Mucosa of descending colon (tissue), 3 donors: ENCODE measurements around the gene CHD6. TPM values are rescaled to one million over a fixed set of nuclear protein-coding genes. Genes with fewer than 3 reads are reported as not detected.

Source experiments
- ATAC-seq: fragments of 200-7000 bp; cut with Tn5 transposase; one replicate; pipeline ENCODE4 v1.9.1; 2020; ENCODE audit warnings: mild to moderate bottlenecking, moderate library complexity
- DNase-seq, 3 donors: peaks; one replicate each; pipeline ENCODE4 v3.0.0-alpha.2; 2020
- H3K36me3 ChIP-seq: fragments of 200-600 bp; one replicate; pipeline ENCODE4 v1.8.0; 2021; ENCODE audit warnings: low read depth, mild to moderate bottlenecking
- H3K4me1 ChIP-seq: fragments of 200-600 bp; one replicate; pipeline ENCODE4 v1.8.0; 2021; ENCODE audit warnings: low read depth, mild to moderate bottlenecking
- H3K4me3 ChIP-seq: fragments of 200-600 bp; one replicate; pipeline ENCODE4 v1.8.0; 2021; ENCODE audit warnings: mild to moderate bottlenecking
- H3K9me3 ChIP-seq: fragments of 200-600 bp; one replicate; pipeline ENCODE4 v1.8.0; 2021; ENCODE audit warnings: mild to moderate bottlenecking
- CTCF ChIP-seq: fragments of 200-600 bp; IDR thresholded peaks from one replicate; pipeline ENCODE4 v1.8.0; 2022; ENCODE audit warnings: antibody characterized with exemption, mild to moderate bottlenecking
- intact Hi-C, 2 donors: fragments of 100-400 bp; cut with DNase I in 1 of 2; cut with micrococcal nuclease in 1 of 2; formaldehyde crosslinking; loops; one replicate each; pipeline versions ENCODE4 v1.11.0 to v1.11.1; 2022; cut with DNase I, micrococcal nuclease
- total RNA-seq, 3 donors: library from RNA; stranded (reverse); fragmentation: NEBNext Ultra II Directional in 2 of 3; extraction: Animal tissue kit (Norgen Biotek cat#: 25700) in 2 of 3; gene quantifications; one replicate each; pipeline versions ENCODE4 v1.2.1 to v1.2.4, GENCODE V29; 2021 to 2023
- donor health status: DM: no; HTN: no; CAD: no; lungs with moderate emphysema.
- donor health status: DM: no; HTN: no; CAD: no.
- donor health status: DM: no; HTN: yes; CAD: no.

CHD6 gene
- total RNA-seq, 3 donors from 2014 or later, result 33.8 to 53.6 (median 43.8) TPM

DNA sequence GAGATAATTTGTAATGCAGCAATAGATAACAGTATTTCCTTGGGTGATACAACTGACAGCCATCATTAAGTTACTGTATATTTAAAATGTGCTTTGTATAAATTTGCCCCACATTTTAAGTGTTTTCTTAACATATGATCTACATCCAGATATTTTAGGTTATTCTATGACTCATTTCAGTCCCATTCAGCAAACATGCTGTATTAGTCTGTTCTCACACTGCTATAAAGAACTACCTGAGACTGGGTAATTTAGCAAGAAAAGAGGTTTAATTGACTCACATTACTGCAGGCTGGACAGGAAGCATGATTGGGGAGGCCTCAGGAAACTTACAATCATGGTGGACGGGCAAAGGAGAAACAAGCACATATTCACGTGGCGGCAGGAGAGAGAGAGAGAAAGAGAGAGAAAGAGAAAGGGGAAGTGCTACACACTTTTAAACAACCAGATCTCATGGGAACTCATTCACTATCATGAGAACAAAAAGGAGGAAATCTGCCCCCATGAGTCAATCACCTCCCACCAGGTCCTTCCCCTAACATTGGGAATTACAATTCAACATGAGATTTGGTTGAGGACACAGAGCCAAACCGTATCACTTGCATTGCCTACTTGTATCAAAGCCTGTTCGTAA is 9.6 kb upstream of the CHD6 start:
- ATAC-seq, result no peak
- Histone ChIP-seq H3K4me1 (no peaks in the 10 kb centered on the region), H3K36me3 (no peaks in the 10 kb centered on the region), H3K9me3 (no peaks in the 10 kb centered on the region), H3K4me3 (no peak overlapping the region)
- no peak for TF ChIP-seq CTCF
- intact Hi-C loops, result no loop called here
- DNase-seq, result no peak

- Histone ChIP-seq H3K36me3 (no peaks in the 10 kb centered on the region), H3K9me3 (no peaks in the 10 kb centered on the region), H3K4me1 (no peaks in the 10 kb centered on the region), H3K4me3 (no peak overlapping the region)
- DNase-seq, result no peak
- no peak for TF ChIP-seq CTCF
- intact Hi-C loops, result no loop called here
- no peak for ATAC-seq
Observed at GRCh38 chr20:41627001-41627495, 8.9 kb upstream of the CHD6 start.

DNA sequence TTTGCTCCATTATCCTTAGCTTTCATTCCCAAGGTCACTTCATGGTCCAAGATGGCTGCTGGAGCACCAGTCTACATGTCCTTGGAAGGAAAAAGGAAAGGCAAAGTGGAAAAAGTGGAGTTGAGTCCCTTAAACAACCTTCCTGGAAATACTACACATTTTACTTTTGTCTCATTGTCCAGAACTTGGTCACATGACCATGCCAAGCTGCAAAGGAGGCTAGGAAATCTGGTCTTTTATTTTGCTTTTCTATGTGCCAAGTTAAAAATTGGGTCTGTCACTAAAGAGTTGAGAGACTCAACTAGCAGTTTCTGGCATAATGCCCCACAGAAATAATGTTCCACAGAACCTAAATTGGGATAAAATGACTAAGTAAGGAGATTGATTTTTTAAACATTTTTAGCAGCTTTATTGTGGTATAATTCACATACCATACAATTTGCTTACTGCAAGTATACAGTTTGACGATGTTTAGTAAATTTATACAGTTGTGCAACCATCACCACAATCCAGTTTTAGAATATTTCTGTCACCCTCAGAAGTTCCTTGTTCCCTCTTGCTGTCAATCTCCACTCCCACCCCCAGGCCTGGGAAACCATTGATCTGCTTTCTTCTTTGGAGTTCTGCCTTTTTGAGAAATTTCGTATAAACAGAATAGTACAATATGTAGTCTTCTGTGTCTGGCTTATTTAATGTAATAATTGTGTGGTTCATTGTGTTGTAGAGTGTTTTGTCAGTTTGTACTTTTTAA is 5.6 kb upstream of the CHD6 start:
- H3K4me3 ChIP-seq, result no peak overlapping the region
- H3K36me3 ChIP-seq, result no peaks in the 10 kb centered on the region
- intact Hi-C loops, result no loop called here
- TF ChIP-seq CTCF, result no peak
- DNase-seq (no peak), ATAC-seq (no peak)
- H3K4me1 ChIP-seq, result no peaks in the 10 kb centered on the region
- no peaks in the 10 kb centered on the region for H3K9me3 ChIP-seq

GRCh38 chr20:41622584-41622983 is 4.4 kb upstream of the CHD6 start:
- DNase-seq (no peak), ATAC-seq (no peak)
- Histone ChIP-seq H3K9me3 (no peaks in the 10 kb centered on the region), H3K4me1 (no peaks in the 10 kb centered on the region), H3K4me3 (no peak overlapping the region), H3K36me3 (no peaks in the 10 kb centered on the region)
- TF ChIP-seq CTCF, result no peak
- intact Hi-C loops, result no loop called here

DNA sequence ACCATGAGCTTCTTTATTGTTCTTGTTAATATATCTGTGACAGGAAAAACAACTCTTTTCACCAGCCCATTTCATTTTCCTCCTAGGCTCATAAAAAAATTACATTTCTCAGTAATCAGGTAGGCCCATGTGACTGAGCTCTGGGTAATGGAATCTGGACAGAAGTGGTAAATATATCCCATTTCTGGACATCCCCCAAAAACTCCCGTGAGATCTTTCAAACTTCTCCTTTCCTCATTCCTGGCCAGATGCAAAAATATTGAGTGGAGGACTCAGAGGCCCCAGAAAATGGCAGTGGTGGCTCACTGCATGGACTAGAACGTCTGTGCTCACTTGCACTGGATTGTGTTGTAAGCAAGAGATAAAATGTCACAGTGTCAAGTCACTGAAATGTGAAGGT is 3.8 kb upstream of the CHD6 start:
- H3K4me3 ChIP-seq, result no peak overlapping the region
- TF ChIP-seq CTCF, result no peak
- no peaks in the 10 kb centered on the region for H3K9me3 ChIP-seq
- H3K36me3 ChIP-seq, result no peaks in the 10 kb centered on the region
- intact Hi-C loops, result no loop called here
- H3K4me1 ChIP-seq, result peaks cover 5% of the 10 kb centered on the region
- ATAC-seq (no peak), DNase-seq (no peak)
